NCI-H2196 (cell line): ENCODE measurements around the gene RRN3.
"Not testable (repeated sequence)": the region's sequence is repeated elsewhere in the genome, so short reads cannot be mapped to it uniquely, and the experiment has no call there.

Experiments
- DNase-seq: peaks from one replicate; lab custom pipeline; 2025; ENCODE audit not compliant: unreplicated experiment; lab: John Stamatoyannopoulos, UW

The RRN3 gene

DNA sequence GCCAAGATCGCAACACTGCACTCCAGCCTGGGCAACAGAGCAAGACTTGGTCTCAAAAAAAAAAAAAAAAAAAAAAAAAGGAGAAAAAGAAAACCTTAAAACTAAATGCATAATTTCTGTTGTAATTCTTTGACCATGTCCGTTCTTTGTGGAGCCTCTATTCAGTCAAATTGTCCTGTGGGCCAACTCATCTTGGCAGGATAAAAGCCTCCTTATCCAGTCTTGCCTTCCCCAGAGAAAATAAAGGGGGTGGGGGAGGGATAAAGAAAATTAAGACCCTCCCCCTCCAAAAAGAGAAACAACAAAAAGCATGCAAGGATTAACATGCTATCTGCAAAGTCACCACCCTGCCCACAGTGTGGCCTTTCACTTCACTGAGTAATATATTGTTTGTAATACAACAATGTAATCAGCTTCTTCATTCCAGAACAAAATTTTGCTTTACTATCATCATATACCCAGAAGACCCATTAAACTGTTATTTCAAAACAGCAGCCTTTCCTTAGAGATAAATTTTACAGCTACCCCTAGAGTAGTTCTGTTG lies 5.4 kb upstream of the RRN3 start:
- not testable (repeated sequence) for DNase-seq

DNA sequence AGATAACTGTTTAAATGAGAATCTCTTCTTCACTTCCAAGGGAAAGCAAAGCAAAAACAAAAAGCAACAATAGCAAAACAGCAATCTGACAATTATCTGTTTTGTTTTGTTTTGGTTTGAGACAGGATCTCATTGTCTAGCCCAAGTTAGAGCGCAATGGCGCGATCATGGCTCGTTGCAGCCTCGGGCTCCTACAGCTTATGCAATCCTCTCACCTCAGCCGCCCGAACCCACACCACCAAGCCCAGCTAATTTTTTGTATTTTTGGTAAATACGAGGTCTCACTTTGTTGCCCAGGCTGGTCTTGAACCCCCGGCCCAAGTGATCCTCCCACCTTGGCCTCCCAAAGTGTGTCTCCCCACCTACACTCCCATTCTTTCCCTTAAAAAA lies 2.5 kb upstream of the RRN3 start:
- DNase-seq, result not testable (repeated sequence)

GRCh38 chr16:15093571-15093954 lies 509 bp downstream of the RRN3 start:
- DNase-seq, result not testable (repeated sequence)

GRCh38 chr16:15090663-15091269 lies 3.3 kb downstream of the RRN3 start:
- DNase-seq, result not testable (repeated sequence)

GRCh38 chr16:15082788-15083187 lies 11.3 kb downstream of the RRN3 start:
- not testable (repeated sequence) for DNase-seq

- not testable (repeated sequence) for DNase-seq
Observed at GRCh38 chr16:15080883-15081282, 13.2 kb downstream of the RRN3 start.

- DNase-seq, result not testable (repeated sequence)
Observed at GRCh38 chr16:15076161-15076560, 17.9 kb downstream of the RRN3 start.

DNA sequence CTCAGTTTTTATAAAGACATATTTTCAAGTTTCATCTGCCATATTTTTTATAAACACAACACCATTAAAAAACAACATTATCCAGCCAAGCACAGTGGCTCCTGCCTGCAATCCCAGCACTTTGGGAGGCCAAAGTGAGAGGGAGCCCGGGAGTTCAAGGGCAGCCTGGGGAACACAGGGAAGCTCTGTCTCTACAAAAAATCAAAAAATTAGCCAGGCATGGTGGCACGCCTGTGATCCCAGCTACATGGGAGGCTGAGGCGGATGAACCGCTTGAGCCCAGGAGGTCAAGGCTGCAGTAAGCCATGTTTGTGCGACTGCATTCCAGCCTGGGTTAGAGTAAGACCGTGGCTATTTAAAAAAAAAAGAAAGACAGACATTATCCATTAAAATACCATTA lies 21.0 kb downstream of the RRN3 start:
- DNase-seq, result no peak

- not testable (repeated sequence) for DNase-seq
Observed at GRCh38 chr16:15071916-15072769, 21.9 kb downstream of the RRN3 start.

DNA sequence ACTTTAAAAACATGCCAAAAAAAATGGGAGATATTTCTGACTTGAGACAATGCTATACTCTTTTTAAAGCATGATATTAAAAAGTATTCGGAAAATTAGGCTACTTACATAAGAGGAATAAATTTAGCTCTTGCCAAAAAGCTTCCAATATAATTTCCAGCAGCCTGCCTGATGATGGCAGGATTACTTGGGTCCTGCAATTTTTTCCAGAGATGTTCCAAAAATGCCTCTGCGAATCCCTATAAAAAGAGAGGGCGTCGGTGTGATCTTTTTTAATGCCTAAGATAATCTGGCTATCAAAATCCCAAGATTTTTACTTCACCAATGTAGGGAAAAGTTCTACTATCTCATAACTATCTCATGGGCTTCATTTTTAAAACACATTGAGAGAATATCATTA lies 23.1 kb downstream of the RRN3 start:
- DNase-seq, result not testable (repeated sequence)

DNA sequence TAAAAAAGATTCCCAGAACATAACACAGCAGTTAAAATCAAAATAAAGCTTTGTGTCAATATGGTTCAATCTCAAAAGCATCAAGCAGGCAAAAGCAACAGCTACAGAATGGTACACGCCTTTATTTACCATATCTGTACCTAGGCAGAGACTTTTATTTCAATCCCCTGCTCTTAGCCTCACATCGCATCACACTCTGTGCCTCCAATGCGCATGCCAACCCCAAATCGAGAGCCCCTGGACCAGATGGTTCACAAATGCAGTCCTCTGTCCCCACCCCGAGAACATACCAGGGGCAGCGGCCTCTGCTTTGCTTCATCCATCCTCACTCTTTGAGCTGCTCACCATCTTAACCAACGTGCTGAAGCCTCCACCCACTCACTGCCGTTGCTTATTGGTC lies 27.4 kb downstream of the RRN3 start:
- DNase-seq, result not testable (repeated sequence)

- not testable (repeated sequence) for DNase-seq
Observed at GRCh38 chr16:15065961-15066360, 28.1 kb downstream of the RRN3 start.

DNA sequence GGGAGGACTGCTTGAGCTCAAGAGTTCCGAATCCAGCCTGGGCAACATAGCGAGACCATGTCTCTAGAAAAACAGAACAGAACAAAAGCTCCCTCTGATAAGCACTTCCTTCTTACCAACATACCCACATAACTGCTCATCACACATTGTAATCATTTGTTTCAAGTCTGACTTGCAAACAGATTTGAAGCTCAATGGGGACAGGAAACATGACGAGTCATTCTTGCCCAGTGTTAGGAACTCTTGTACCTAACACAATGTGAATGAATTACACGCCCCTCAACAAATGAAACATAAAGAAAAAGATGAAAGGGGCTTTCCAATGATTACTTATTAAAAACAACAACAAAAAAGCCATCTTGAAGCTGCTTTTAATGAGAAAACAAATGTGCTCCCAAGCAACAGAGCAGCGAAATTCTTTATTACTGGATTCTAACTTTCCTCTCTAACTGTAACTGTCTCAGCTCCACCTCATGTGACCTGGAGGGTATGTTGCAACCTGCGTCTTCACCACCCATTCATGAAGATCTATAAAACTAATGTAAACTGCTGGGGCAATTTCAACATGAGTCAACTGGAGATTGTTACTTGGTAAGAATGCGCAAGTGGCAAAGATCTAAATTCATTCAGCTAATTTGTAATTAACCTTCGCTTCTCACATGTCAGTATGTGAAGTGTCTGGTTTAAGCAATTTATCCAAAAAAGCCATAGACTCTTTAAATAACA lies 31.8 kb downstream of the RRN3 start:
- DNase-seq, result not testable (repeated sequence)

DNA sequence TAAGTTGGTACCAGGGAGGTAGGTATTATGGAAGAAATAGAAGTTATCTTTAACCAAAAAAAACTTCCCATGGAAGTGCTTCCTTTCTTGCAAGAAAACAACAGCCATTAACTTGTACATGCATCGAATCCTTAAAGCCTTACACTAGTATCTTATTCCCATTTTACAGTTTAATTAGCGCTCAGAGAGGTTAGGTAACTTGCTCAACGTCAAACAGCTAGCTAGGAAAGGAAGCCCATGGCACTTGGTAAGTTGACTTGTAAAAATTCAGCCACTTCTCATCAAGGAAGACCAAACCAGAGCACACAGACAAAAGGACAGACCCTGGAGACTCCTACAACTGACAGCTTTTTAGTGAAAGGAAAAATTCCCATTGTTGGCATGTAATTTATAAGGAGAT lies 34.7 kb downstream of the RRN3 start:
- no peak for DNase-seq

DNA sequence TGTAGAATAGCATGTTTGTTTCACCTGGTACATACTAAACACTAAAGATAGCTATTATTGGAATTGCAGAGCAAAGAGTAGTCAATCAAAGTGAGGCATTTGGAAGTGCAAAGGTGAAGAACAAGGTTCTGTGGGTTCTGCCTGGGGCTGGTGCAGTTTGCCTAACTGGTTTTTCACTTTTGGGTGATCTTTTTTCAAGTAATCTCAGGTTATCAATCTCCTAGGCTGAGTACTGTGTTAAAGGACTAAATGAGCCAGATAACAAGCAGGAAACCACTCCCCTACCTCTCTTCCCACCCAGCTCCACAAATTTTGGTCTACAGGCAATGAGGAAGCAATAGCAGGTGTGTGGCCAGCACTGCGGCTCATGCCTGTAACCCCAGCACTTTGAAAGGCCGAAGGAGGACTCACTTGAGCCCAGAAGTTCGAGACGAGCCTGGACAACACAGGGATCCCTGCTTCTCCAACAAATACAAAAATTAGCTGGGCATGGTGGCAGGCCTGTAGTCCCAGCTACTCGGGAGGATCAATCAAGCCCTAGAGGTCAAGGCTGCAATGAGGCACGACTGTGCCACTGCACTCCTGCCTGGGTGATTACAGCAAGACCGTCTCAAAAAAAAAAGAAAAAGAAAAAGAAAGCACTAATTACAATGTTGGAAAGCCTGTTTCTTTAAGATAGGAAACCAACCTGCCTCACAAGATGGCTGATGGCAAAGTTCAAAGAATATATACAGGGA lies 36.2 kb downstream of the RRN3 start:
- DNase-seq, result no peak

GRCh38 chr16:15055141-15056053 lies 38.7 kb downstream of the RRN3 start:
- DNase-seq, result no peak

- DNase-seq, result no peak
Observed at GRCh38 chr16:15054357-15055140, 39.5 kb downstream of the RRN3 start.

GRCh38 chr16:15053904-15054303 lies 40.2 kb downstream of the RRN3 start:
- DNase-seq, result no peak
